ENCODE measurements around the gene TBX20. TPM values are rescaled to one million over a fixed set of nuclear protein-coding genes. Genes with fewer than 3 reads are reported as not detected.

Gene TBX20
- total RNA-seq, 4 donors from 2014 or later = not detected

- no peak for DNase-seq (ENCODE audit: low spot score in 2 of 2)
- Histone ChIP-seq H3K27ac (no peak overlapping the region), H3K4me3 (no peak overlapping the region), H3K4me1 (peaks cover 18% of the 10 kb centered on the region), H3K36me3 (no peaks in the 10 kb centered on the region), H3K9me3 (no peaks in the 10 kb centered on the region), H3K27me3 (peaks cover 100% of the 10 kb centered on the region)
- WGBS = 17% methylated on average over 2 of the region's 2 CpGs
- no peak for TF ChIP-seq EP300 (IDR thresholded peaks at IDR 0.05)
- no peak for TF ChIP-seq POLR2AphosphoS5 (IDR thresholded peaks at IDR 0.05)
- TF ChIP-seq POLR2A (IDR thresholded peaks at IDR 0.05) = no peak
- no peak for TF ChIP-seq CTCF (IDR thresholded peaks at IDR 0.05)
Observed at GRCh38 chr7:35250452-35250851, 3.4 kb downstream of the TBX20 start.

- DNase-seq (ENCODE audit: low spot score in 2 of 2) = no peak
- no peak overlapping the region for H3K27ac ChIP-seq
- 30% methylated on average over 5 of the region's 5 CpGs for WGBS
- peaks cover 14% of the 10 kb centered on the region for H3K4me1 ChIP-seq
- no peaks in the 10 kb centered on the region for H3K36me3 ChIP-seq
- H3K4me3 ChIP-seq = no peak overlapping the region
- TF ChIP-seq EP300 (IDR thresholded peaks at IDR 0.05) (no peak), POLR2AphosphoS5 (IDR thresholded peaks at IDR 0.05) (no peak), POLR2A (IDR thresholded peaks at IDR 0.05) (no peak), CTCF (IDR thresholded peaks at IDR 0.05) (no peak)
- peaks cover 99% of the 10 kb centered on the region for H3K27me3 ChIP-seq
- H3K9me3 ChIP-seq = no peaks in the 10 kb centered on the region
Observed at GRCh38 chr7:35249537-35249907, 4.4 kb downstream of the TBX20 start.

- no peaks in the 10 kb centered on the region for H3K9me3 ChIP-seq
- TF ChIP-seq POLR2A (IDR thresholded peaks at IDR 0.05) (no peak), EP300 (IDR thresholded peaks at IDR 0.05) (no peak), CTCF (IDR thresholded peaks at IDR 0.05) (no peak), POLR2AphosphoS5 (IDR thresholded peaks at IDR 0.05) (no peak)
- no peaks in the 10 kb centered on the region for H3K36me3 ChIP-seq
- WGBS = 27% methylated on average over 21 of the region's 21 CpGs
- no peak overlapping the region for H3K4me3 ChIP-seq
- peaks cover 95% of the 10 kb centered on the region for H3K27me3 ChIP-seq
- H3K4me1 ChIP-seq = peaks cover 8% of the 10 kb centered on the region
- no peak overlapping the region for H3K27ac ChIP-seq
- no peak for DNase-seq (ENCODE audit: low spot score in 2 of 2)
Observed at GRCh38 chr7:35248576-35249536, 5.0 kb downstream of the TBX20 start.

GRCh38 chr7:35246819-35247218 lies 7.1 kb downstream of the TBX20 start:
- no peak overlapping the region for H3K27ac ChIP-seq
- DNase-seq (ENCODE audit: low spot score in 2 of 2) = no peak
- no peaks in the 10 kb centered on the region for H3K9me3 ChIP-seq
- no peak for TF ChIP-seq POLR2A (IDR thresholded peaks at IDR 0.05)
- H3K36me3 ChIP-seq = no peaks in the 10 kb centered on the region
- no peak overlapping the region for H3K4me3 ChIP-seq
- no peaks in the 10 kb centered on the region for H3K4me1 ChIP-seq
- H3K27me3 ChIP-seq = peaks cover 90% of the 10 kb centered on the region

- no peak for TF ChIP-seq EP300 (IDR thresholded peaks at IDR 0.05)
- no peak for TF ChIP-seq POLR2A (IDR thresholded peaks at IDR 0.05)
- TF ChIP-seq POLR2AphosphoS5 (IDR thresholded peaks at IDR 0.05) = no peak
- no peak for TF ChIP-seq CTCF (IDR thresholded peaks at IDR 0.05)
- no peak overlapping the region for H3K4me3 ChIP-seq
- H3K36me3 ChIP-seq = no peaks in the 10 kb centered on the region
- no peaks in the 10 kb centered on the region for H3K4me1 ChIP-seq
- no peak for DNase-seq (ENCODE audit: low spot score in 2 of 2)
- peaks cover 45% of the 10 kb centered on the region for H3K27me3 ChIP-seq
- H3K9me3 ChIP-seq = no peaks in the 10 kb centered on the region
- H3K27ac ChIP-seq = no peak overlapping the region
- 60% methylated on average over 7 of the region's 7 CpGs for WGBS
Observed at GRCh38 chr7:35241884-35242283, 12.0 kb downstream of the TBX20 start.
